Left colon (tissue), 2 donors: ENCODE measurements around the gene PMPCB. TPM values are rescaled to one million over a fixed set of nuclear protein-coding genes. Genes with fewer than 3 reads are reported as not detected.
"Not testable (repeated sequence)": the region's sequence is repeated elsewhere in the genome, so short reads cannot be mapped to it uniquely, and the experiment has no call there.

Source experiments
- ATAC-seq: fragments of 200-7000 bp; cut with Tn5 transposase; one replicate; pipeline ENCODE4 v1.9.1; 2020; ENCODE audit warnings: mild to moderate bottlenecking, moderate library complexity
- DNase-seq, 2 donors: peaks; one replicate each; pipeline ENCODE4 v3.0.0-alpha.2; 2020
- intact Hi-C, 2 donors: fragments of 100-400 bp; cut with DNase I in 1 of 2; cut with micrococcal nuclease in 1 of 2; formaldehyde crosslinking; loops; one replicate each; pipeline versions ENCODE4 v1.11.2 to v1.14.0; 2022; cut with DNase I, micrococcal nuclease
- long read RNA-seq: library from polyadenylated mRNA; unstranded; transcript quantifications from one replicate; pipeline ENCODE4 v2.0.0, GENCODE V29; 2021
- total RNA-seq, 2 donors: library from RNA; stranded (reverse); fragmentation: NEBNext Ultra II Directional; extraction: Animal tissue kit (Norgen Biotek cat#: 25700); gene quantifications; one replicate each; pipeline ENCODE4 v1.2.1, GENCODE V29; 2021
- donor health status: DM: no; HTN: no; CAD: no.
- donor health status: DM: yes; HTN: yes; CAD: no.

PMPCB gene
- total RNA-seq = 10 to 100 TPM; 63.2 to 63.6 TPM
- long read RNA-seq, transcript PMPCB-201 (13 exons, 2,472 nt) = major isoform, 65 of 78 reads
- long read RNA-seq, transcript PMPCB-202 (12 exons, 1,714 nt) = minor isoform, 6 of 78 reads
- long read RNA-seq, partial matches to known transcripts = 1 of 78 reads
- long read RNA-seq, other reads (novel, unspliced or antisense) = 6 of 78 reads

- DNase-seq (peak; percentile 93 to 99), ATAC-seq (peak; percentile 98)
- intact Hi-C loops = no loop called here
Measured at GRCh38 chr7:103296901-103297836, at the start of gene PMPCB. TSS of gene PMPCB (plus strand) at chr7:103297435. CDS start at chr7:103297460, 25 bp downstream.

GRCh38 chr7:103253699-103254506, 43.3 kb upstream of the PMPCB start:
- DNase-seq, ATAC-seq, intact Hi-C loops: not testable (repeated sequence)

GRCh38 chr7:103264054-103264453, 33.2 kb upstream of the PMPCB start:
- DNase-seq, ATAC-seq, intact Hi-C loops: not testable (repeated sequence)

- ATAC-seq, intact Hi-C loops: not testable (repeated sequence)
Measured at GRCh38 chr7:103266229-103266628, 31.0 kb upstream of the PMPCB start.

GRCh38 chr7:103273374-103273773, 23.9 kb upstream of the PMPCB start:
- intact Hi-C loops, DNase-seq, ATAC-seq: not testable (repeated sequence)

More at GRCh38 chr7:103266229-103266628, 31.0 kb upstream of the PMPCB start:
- DNase-seq = not testable (repeated sequence)

- ATAC-seq, DNase-seq, intact Hi-C loops: not testable (repeated sequence)
Measured at GRCh38 chr7:103274867-103275266, 22.4 kb upstream of the PMPCB start.

GRCh38 chr7:103278195-103278594, 19.0 kb upstream of the PMPCB start:
- ATAC-seq, DNase-seq, intact Hi-C loops: not testable (repeated sequence)

- peak; percentile 43 for ATAC-seq
- DNase-seq, intact Hi-C loops: not testable (repeated sequence)
Measured at GRCh38 chr7:103279636-103279962, 17.6 kb upstream of the PMPCB start.

- peak; percentile 82 for ATAC-seq
- intact Hi-C loops = not testable (repeated sequence)
- DNase-seq = peak; percentile 68 to 75
Measured at GRCh38 chr7:103279963-103280802, 17.1 kb upstream of the PMPCB start.

GRCh38 chr7:103280803-103281155, 16.5 kb upstream of the PMPCB start:
- intact Hi-C loops, ATAC-seq: not testable (repeated sequence)
- DNase-seq = peak in 1 of 2 donors; percentile 20

GRCh38 chr7:103282802-103283427, 14.3 kb upstream of the PMPCB start:
- DNase-seq, ATAC-seq, intact Hi-C loops: not testable (repeated sequence)

- intact Hi-C loops = no loop called here
- DNase-seq = no peak
- ATAC-seq = no peak
Measured at GRCh38 chr7:103292122-103292521, 5.1 kb upstream of the PMPCB start.

GRCh38 chr7:103293526-103293925, 3.7 kb upstream of the PMPCB start:
- DNase-seq (no peak), ATAC-seq (no peak)
- intact Hi-C loops = no loop called here

GRCh38 chr7:103297837-103298179, 573 bp downstream of the PMPCB start:
- intact Hi-C loops = no loop called here

GRCh38 chr7:103299660-103300059, 2.4 kb downstream of the PMPCB start:
- DNase-seq (no peak), ATAC-seq (no peak)
- intact Hi-C loops = loop anchor here in 1 of 2 donors (10.0 kb wide), 1 partner anchor 65 kb away; no protein-coding TSS in a partner anchor

More at GRCh38 chr7:103297837-103298179, 573 bp downstream of the PMPCB start:
- ATAC-seq (no peak), DNase-seq (no peak)

- ATAC-seq (no peak), DNase-seq (no peak)
- intact Hi-C loops = loop anchor here in 1 of 2 donors (10.0 kb wide), 1 partner anchor 63 kb away; no protein-coding TSS in a partner anchor
Measured at GRCh38 chr7:103301441-103301840, 4.2 kb downstream of the PMPCB start.

GRCh38 chr7:103307503-103308231, 10.4 kb downstream of the PMPCB start:
- intact Hi-C loops = loop anchor here in 1 of 2 donors (10.0 kb wide), 1 partner anchor 57 kb away; no protein-coding TSS in a partner anchor
- ATAC-seq (no peak), DNase-seq (no peak)
